H1 (cell line): ENCODE data around the gene ASS1. TPM values are rescaled to one million over a fixed set of nuclear protein-coding genes. Genes with fewer than 3 reads are reported as not detected.

ENCODE experiments used
- BCL11A ChIP-seq, 2 experiments: IDR thresholded peaks; one replicate each; pipeline ENCODE4 v1.6.1; 2011; ENCODE audit warnings: low read depth in 2 of 2, low read length in 2 of 2, mild to moderate bottlenecking in 2 of 2
- BRCA1 ChIP-seq: IDR thresholded peaks from 2 replicates; pipeline ENCODE4 v1.6.1; 2012; ENCODE audit warnings: low read depth, low read length, improper control_type of control experiment
- JUND ChIP-seq: IDR thresholded peaks from 2 replicates; pipeline ENCODE4 v1.6.1; 2011; ENCODE audit warnings: mild to moderate bottlenecking, improper control_type of control experiment, low read length
- MAFK ChIP-seq: IDR thresholded peaks from 2 replicates; pipeline ENCODE4 v1.6.1; 2012; ENCODE audit warnings: low read depth, mild to moderate bottlenecking, improper control_type of control experiment, low read length
- MAX ChIP-seq: IDR thresholded peaks from 2 replicates; pipeline ENCODE4 v1.6.1; 2012; ENCODE audit warnings: inconsistent platforms
- POLR2AphosphoS5 ChIP-seq: IDR thresholded peaks from 2 replicates; pipeline ENCODE4 v1.6.1; 2011; ENCODE audit warnings: low read depth, low read length
- SP4 ChIP-seq: IDR thresholded peaks from 2 replicates; pipeline ENCODE4 v1.6.1; 2012; ENCODE audit warnings: low read length, inconsistent platforms
- TAF1 ChIP-seq: IDR thresholded peaks from 2 replicates; pipeline ENCODE4 v1.6.1; 2011; ENCODE audit warnings: mild to moderate bottlenecking, low read depth, low read length
- TEAD4 ChIP-seq: IDR thresholded peaks from 2 replicates; pipeline ENCODE4 v1.6.1; 2012; ENCODE audit warnings: low read depth, low read length, inconsistent platforms, mixed read lengths
- polyA plus RNA-seq, 7 experiments: library from polyadenylated mRNA; depleted of rRNA in 3 of 7; stranded (reverse) in 5 of 7; unstranded in 2 of 7; fragments of >200 nt in 5 of 7; fragments of 200-250 nt in 2 of 7; gene quantifications; 1 replicate in 5 of 7; 2 replicates in 1 of 7; 4 replicates in 1 of 7; pipeline versions ENCODE4 v1.2.1 to v1.2.3, GENCODE V29; 2011 to 2013; ENCODE audit warnings: missing spikeins in 2 of 7, mixed read lengths in 2 of 7
- total RNA-seq: library from RNA; stranded (reverse); fragmentation: NEBNext Ultra II Directional; extraction: Animal tissue kit (Norgen Biotek cat#: 25700); gene quantifications from 2 replicates; pipeline ENCODE4 v1.2.1, GENCODE V29; 2021
- TF ChIP-seq, protein P1 (sequence below): fragments of 300-600 bp; sonication (generic); IDR thresholded peaks from 2 replicates; pipeline ENCODE4 v1.7.1; 2012; ENCODE audit warnings: low read length, moderate library complexity, mild to moderate bottlenecking, inconsistent platforms; ENCODE audit not compliant: insufficient replicate concordance

ASS1 gene
- total and polyA plus RNA-seq, 2 of the 8 experiments (the other 6 are each of a cell fraction or from before 2014, with no cell fraction given), result 108 to 296 TPM

GRCh38 chr9:130531670-130532069 is 86.9 kb downstream of the ASS1 start (continued):
- TF ChIP-seq, protein P1, sequence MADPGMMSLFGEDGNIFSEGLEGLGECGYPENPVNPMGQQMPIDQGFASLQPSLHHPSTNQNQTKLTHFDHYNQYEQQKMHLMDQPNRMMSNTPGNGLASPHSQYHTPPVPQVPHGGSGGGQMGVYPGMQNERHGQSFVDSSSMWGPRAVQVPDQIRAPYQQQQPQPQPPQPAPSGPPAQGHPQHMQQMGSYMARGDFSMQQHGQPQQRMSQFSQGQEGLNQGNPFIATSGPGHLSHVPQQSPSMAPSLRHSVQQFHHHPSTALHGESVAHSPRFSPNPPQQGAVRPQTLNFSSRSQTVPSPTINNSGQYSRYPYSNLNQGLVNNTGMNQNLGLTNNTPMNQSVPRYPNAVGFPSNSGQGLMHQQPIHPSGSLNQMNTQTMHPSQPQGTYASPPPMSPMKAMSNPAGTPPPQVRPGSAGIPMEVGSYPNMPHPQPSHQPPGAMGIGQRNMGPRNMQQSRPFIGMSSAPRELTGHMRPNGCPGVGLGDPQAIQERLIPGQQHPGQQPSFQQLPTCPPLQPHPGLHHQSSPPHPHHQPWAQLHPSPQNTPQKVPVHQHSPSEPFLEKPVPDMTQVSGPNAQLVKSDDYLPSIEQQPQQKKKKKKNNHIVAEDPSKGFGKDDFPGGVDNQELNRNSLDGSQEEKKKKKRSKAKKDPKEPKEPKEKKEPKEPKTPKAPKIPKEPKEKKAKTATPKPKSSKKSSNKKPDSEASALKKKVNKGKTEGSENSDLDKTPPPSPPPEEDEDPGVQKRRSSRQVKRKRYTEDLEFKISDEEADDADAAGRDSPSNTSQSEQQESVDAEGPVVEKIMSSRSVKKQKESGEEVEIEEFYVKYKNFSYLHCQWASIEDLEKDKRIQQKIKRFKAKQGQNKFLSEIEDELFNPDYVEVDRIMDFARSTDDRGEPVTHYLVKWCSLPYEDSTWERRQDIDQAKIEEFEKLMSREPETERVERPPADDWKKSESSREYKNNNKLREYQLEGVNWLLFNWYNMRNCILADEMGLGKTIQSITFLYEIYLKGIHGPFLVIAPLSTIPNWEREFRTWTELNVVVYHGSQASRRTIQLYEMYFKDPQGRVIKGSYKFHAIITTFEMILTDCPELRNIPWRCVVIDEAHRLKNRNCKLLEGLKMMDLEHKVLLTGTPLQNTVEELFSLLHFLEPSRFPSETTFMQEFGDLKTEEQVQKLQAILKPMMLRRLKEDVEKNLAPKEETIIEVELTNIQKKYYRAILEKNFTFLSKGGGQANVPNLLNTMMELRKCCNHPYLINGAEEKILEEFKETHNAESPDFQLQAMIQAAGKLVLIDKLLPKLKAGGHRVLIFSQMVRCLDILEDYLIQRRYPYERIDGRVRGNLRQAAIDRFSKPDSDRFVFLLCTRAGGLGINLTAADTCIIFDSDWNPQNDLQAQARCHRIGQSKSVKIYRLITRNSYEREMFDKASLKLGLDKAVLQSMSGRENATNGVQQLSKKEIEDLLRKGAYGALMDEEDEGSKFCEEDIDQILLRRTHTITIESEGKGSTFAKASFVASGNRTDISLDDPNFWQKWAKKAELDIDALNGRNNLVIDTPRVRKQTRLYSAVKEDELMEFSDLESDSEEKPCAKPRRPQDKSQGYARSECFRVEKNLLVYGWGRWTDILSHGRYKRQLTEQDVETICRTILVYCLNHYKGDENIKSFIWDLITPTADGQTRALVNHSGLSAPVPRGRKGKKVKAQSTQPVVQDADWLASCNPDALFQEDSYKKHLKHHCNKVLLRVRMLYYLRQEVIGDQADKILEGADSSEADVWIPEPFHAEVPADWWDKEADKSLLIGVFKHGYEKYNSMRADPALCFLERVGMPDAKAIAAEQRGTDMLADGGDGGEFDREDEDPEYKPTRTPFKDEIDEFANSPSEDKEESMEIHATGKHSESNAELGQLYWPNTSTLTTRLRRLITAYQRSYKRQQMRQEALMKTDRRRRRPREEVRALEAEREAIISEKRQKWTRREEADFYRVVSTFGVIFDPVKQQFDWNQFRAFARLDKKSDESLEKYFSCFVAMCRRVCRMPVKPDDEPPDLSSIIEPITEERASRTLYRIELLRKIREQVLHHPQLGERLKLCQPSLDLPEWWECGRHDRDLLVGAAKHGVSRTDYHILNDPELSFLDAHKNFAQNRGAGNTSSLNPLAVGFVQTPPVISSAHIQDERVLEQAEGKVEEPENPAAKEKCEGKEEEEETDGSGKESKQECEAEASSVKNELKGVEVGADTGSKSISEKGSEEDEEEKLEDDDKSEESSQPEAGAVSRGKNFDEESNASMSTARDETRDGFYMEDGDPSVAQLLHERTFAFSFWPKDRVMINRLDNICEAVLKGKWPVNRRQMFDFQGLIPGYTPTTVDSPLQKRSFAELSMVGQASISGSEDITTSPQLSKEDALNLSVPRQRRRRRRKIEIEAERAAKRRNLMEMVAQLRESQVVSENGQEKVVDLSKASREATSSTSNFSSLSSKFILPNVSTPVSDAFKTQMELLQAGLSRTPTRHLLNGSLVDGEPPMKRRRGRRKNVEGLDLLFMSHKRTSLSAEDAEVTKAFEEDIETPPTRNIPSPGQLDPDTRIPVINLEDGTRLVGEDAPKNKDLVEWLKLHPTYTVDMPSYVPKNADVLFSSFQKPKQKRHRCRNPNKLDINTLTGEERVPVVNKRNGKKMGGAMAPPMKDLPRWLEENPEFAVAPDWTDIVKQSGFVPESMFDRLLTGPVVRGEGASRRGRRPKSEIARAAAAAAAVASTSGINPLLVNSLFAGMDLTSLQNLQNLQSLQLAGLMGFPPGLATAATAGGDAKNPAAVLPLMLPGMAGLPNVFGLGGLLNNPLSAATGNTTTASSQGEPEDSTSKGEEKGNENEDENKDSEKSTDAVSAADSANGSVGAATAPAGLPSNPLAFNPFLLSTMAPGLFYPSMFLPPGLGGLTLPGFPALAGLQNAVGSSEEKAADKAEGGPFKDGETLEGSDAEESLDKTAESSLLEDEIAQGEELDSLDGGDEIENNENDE, result no peak
- TF ChIP-seq TAF1, result no peak
- no peak for TF ChIP-seq POLR2AphosphoS5
- TF ChIP-seq TEAD4, result no peak
- no peak for TF ChIP-seq BRCA1
- no peak for TF ChIP-seq MAFK
- no peak for TF ChIP-seq JUND
- no peak for TF ChIP-seq SP4
- no peak for TF ChIP-seq BCL11A (IDR thresholded peaks at IDR 0.05; ENCODE audit: low read depth in 2 of 2, low read length in 2 of 2)
- no peak for TF ChIP-seq MAX
